Amniotic epithelial cell (primary cell): ENCODE measurements around the gene PUM2.
A peak's percentile ranks its signal among the peaks of the same experiment; 100 is the strongest.

Source experiments
- DNase-seq: peaks from one replicate; pipeline ENCODE4 v3.0.0-alpha.2; 2010; ENCODE audit warnings: low read depth

PUM2 gene

DNA sequence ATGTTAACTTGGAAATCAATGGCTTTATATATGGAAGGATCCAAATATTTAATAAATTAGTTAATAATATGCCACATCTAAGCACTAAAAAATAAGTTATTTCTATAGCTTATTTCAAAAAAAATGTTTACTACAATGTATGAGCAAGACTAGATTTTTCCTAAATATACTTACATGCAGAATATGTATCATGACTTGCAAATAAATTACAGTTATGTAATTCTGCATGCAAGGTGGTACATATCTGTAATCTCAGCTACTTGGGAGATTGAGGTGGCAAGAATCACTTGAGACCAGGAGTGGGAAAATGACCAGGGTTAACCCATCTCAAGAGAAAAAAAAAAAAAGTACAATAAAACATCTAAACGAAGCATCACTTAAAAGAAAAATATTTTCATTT, 11.6 kb downstream of the PUM2 start:
- DNase-seq = no peak

DNA sequence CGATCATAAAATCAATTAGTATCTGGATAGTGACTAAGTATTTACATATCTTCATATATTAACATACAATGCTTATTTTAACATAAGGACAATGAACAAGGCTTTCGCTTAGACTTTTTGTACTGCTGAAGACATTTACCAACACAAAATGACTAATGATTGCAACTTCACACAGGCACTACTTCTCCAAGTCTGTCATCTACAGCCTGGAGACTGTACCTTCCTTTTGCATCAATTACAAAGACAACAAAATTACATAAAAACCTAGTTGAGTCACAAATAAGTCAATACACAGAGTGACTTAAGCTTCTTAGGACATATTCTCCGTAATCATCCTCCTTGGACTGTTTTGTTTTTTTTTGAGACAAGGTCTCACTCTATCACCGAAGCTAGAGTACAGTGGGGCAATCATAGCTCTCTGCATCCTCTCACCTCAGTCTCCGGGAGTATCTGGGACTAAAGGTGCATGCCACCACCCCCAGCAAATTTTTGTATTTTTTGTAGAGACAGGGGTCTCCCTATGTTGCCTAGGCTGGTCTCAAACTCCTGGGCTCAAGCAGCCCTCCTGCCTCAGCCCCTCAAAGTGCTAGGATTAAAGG, 15.9 kb downstream of the PUM2 start:
- no peak for DNase-seq

DNA sequence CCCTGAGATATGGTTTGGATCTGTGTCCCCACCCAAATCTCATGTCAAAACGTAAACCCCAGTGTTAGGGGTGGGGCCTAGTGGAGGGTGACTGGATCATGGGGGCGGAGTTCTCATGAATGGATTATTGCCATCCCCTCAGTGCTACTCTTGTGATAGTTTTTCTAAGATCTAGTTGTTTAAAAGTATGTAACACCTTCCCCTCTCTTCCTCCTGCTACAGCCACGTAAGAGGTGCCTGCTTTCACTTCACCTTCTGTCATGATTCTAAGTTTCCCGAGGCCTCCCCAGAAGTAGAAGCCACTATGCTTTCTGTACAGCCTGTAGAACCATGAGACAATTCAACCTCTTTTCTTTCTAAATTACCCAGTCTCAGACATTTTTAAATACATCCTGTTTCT, 16.9 kb downstream of the PUM2 start:
- no peak for DNase-seq

DNA sequence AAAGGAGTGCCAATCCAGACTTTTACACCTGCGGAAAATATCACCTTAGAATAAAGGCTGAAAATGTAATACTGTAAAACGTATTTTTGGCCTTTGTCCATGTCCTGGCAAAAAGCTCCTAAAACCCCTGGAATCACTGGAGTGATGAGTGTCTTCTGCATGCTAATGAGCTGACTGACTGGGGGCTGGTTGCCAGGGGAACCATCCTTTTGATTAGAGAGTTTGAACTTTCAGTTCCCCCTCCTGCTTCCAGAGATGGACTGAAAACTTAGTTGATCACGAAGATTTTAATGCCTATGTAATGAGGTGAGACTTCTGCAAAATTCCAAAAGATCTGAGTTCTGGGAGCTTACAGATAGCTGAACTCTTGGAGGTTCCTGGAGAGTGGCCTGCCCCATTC, 20.5 kb downstream of the PUM2 start:
- DNase-seq = no peak

DNA sequence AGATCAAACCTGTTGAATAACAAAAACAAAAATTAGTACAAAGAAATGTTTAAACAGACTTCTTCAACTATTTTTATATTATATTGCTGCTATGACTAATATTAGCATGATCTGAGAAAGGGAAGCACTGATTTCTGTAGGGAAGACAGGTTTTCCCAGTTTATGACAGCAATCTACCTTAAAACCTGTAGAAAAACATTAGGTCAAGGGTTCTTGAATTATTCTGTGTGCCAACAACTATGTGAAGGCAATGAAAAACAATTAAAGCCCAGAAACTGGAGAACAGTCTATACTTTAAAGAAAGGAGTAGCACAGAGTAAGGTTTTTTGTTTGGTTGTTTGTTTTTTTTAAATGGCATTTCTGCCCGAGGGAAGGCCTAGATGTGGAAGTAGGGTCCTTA, 23.3 kb downstream of the PUM2 start:
- no peak for DNase-seq

DNA sequence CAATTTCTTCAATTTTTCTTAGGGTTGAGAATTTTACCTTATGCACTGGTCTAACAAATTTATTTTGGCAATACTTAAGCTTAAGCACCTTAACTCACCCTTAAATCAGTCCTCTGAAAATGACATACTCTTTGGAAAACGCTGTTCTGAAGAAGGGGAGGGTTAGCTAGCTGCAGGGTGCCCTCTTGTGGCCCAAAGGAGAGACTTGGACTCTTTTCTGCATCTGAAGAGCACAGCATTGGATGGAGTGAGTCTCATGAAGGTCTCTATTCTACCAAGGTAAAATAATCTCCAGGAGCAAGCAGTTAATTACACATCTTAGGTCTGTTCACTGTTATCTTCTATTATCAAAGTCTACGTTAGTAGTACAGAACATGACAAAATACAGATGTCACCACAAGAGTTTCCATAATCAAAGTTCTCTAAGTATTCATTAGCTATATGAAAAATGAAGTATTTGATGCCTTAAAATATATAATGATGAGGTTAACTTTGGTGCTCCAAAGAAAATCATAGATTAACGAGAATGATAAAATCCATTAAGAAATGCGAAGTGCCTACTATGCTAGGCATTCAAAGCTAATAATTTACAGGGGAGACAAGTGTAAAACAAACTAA, 24.4 kb downstream of the PUM2 start:
- peak; percentile 60 for DNase-seq

DNA sequence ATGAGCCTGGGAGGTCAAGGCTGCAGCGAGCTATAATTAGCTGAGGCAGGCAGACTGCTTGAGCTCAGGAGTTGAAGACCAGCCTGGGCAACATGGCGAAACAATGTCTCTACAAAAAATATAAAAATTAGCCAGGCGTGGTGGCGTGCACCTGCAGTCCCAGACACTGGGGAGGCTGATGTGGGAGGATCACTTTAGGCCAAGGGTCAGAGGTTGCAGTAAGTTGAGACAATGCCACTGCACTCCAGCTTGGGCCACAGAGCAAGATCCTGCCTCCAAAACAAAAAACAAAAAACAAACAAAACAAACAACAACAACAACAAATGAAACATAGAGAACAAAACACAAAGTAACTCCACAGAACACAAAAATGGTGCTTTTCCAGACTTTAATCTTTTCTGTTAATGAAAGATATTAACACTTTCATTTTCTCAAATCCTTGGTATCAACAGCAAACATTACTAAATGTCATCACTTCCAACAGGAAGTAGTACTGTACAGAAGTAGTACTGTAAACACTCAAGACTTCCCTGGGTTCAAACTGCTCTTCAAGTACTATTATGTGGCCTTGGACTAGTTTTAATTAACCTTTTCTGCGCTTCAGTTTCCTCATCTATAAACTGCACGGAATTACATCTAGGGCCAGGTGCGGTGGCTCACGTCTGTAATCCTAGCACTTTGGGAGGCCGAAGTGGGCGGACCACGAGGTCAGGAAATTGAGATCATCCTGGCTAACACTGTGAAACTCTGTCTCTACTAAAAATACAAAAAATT, 27.9 kb downstream of the PUM2 start:
- no peak for DNase-seq

DNA sequence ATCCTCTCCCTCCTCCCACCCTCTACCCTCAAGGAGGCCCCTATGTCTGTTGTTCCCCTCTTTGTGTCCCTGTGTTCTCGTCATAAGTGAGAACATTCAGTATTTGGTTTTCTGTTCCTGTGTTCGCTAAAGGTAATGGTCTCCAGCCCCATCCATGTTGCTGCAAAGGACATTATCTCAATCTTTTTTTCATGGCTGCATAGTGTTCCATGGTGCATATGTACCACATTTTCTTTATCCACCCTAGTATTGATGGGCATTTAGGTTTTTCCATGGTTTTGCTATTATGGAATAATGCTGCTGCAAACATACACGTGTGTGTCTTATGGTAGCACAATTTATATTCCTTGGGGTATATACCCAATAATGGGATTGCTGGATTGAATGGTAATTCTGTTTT, 33.0 kb downstream of the PUM2 start:
- no peak for DNase-seq

DNA sequence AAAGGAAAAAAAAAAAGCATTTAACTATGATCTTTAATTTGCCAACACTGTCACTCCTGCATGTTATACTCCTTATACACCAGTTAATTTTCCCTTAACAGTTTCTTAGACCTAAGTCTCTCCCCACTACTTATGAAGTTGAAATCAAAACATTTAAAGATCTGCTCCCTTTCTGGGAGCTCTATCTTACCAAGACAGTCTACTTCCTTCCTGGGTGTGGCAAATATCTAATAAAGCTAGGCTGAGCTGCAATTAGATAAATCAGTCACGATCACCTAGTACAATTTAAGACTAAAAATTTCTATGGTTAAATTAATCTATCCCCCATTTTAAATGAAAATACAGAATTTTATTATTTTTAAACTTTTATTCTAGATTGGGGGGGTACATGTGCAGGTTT, 33.4 kb downstream of the PUM2 start:
- no peak for DNase-seq

DNA sequence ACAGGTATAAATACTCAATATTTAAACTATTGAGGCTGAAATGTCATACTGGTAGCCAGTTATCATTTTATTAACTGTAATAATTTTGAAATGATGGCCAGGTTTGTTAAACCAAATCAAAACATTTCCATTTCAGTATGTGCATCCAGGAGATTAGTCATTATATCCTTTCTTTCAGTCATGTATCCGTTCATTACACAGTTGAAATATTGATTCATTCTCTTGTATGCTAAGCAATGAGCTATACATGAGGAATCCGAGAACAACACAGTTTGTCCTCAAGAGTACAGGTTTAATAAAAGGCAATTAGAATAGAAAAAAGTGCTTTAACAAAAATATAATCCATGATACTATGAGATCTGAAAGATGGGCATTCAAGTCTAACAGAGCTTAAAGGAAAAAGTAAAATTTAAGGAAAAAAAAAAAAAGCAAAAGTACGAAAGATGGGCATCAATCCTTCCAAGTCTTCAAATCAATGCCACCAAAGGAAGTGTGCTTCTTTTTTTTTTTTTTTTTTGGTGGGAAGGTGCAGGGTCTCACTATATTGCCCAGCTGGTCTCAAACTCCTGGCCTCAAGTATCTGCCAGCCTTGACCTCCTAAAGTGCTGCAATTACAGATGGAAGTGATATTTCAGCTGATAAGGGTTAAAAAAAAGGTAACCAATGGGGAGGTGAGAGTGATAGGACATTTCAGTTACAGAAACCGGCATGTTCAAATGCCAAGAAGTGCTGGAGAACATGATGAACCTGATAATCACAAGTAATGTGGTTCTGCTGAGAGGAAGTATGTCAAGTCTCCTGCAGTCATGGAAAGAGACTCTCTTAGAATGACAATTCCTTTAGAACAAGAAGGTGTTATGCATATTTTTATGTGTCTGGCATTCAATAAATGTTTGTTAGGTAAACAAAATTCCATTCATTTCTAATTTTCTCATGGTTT, 35.8 kb downstream of the PUM2 start:
- DNase-seq = no peak

DNA sequence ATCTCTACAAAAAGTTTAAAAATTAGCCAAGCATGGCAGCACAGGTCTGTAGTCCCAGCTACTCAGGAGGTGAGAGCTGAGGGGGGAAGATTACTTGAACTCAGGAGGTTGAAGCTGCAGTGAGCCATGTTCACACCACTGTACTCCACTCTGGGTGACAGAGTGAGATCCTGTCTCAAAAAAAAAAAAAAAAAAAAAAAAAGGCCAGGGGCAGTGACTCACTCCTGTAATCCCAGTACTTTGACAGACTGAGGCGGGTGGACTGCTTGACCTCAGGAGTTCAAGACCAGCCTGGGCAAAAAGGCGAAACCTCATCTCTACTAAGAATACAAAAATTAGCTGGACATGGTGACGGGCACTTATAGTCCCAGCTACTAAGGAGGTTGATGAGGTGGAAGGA, 37.0 kb downstream of the PUM2 start:
- DNase-seq = peak; percentile 16

DNA sequence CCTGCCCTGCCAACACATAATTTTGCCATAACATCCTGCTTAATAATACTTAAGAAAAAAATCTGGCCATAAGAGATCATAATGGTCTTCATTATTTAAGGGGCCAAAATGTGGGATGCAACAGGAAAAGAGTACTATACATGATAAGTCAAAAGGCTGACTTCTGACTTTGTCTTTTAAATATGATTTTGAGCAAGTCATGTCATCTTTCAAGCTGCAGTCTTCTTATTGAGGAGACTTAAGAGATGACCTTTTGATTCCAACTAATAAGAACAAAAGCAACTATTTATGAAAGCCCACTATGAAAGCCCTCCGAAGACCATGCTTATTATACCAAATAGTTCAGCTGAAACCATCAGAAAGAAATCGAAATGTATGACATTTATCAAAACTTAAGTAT, 41.6 kb downstream of the PUM2 start:
- DNase-seq = no peak

DNA sequence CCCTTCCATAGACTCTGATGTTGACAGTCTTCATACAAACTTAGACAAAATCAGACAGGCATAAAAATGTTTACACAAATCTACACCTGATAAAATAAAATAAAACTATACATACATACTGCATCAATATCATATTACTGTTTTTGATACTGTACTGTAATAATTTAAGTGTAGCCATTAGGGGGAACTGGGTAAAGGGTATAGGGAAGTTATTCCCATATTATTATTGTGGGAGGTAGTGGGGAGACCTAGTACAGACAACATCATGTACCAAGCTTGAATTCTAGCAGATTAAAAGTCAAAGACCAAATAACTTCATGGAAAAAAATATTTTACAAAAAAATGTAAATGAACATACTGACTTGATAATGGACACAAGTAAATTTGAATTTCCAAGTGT, 43.3 kb downstream of the PUM2 start:
- no peak for DNase-seq

DNA sequence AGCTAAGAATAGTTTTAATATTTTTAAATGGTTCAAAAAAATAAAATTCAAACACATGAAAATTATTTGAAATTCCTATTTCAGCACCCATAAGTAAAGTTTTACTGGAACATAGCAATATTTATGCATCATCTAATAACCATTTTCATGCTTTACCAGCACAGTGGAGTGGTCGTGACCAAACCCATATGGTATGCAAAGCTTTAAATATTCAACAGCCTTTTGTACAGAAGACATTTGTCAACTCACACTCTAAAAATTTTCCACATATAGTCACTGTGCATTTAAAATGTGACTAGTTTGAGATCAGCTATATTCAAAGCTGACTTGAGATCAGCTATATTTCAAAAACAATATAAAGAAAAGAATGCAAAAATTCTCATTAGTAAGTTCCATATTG, 46.2 kb downstream of the PUM2 start:
- peak; percentile 51 for DNase-seq

DNA sequence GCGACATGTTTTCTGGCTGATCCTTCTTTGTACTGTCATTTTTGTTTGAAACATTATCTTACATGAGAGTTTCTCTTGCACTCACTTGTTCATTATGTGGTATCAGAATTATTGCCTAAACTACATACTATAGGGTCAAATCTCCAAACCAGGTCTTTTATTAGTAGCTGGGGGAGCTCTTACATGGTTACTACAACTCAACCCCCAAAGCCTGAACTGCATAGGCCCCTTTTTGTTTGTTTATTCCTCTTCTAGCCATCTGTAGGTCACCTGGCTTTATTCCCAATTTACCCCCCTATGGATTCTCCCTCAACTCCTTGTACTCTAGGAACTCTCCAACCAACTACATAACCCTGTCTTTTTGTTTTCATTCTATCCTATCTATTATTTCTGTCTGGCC, 46.7 kb downstream of the PUM2 start:
- no peak for DNase-seq

DNA sequence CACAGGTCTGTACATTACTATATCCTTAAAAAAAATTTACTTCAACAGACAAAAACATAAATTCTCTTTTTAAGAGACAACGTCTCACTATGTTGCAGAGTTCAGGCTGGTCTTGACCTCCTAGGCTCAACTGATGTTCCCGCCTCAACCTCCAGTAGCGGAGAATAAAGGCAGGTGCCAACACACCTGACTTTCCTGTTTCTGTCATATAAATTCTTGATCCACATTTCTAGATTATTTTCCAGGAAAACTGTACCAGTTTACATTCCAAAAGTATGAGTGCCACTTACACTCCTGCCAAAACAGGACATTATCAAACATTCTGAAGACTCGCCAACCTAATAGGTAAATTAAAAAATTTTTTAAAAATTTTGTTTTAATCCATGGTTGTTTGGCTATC, 48.6 kb downstream of the PUM2 start:
- DNase-seq = no peak

DNA sequence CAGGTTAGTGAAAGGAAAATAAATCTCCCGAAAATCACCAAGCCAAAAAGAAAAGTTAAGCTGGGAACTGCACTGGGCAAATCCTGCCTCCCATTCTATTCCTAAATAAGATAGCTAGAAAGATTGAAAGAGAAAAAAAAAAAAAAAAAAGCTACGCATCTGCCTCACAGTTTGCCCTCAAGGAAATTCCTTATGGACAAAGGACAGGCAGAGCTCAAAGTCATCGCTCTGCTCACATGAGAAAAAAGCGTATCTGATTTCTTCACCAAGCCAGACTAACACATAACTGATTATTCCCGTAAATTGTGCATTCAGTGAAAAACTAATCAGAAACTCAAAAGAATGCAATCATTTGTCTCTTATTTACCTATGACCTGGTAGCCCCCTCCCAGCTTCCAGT, 50.0 kb downstream of the PUM2 start:
- no peak for DNase-seq

DNA sequence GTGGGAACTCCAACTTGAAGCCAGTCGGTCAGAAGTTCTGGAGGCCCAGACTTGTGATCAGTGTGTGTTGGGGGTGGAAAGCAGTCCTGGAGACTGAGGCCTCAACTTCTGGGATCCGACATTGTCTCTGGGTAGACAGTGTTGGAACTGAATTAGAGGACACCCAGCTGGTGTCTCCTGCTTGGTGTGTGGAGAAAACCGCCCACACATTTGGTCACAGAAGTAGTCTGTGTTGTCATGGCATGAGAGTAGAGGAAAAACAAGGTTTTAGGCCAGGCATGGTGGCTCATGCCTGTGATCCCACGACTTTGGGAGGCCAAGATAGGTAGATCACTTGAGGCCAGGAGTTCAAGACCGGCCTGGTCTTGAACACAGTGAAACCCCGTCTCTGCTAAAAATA, 51.5 kb downstream of the PUM2 start:
- no peak for DNase-seq

DNA sequence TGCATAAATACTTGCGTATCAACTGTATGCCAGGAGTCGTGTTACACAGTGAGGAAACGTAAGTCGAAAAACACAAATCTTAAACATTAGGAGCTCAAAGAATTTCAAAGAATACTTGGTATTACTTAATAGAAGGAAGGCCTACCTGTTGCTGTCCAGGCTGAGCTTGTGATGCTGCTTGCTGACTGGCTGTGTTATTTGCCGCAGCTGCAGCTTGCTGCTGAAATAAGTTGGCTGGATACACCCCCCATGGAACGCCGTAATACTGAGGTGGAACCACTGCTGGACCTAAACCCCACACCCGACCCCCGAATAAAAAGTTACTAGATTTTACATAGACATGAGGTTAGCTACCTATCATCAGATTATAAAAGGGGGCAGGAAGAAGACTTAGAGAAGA, 56.4 kb downstream of the PUM2 start:
- no peak for DNase-seq

DNA sequence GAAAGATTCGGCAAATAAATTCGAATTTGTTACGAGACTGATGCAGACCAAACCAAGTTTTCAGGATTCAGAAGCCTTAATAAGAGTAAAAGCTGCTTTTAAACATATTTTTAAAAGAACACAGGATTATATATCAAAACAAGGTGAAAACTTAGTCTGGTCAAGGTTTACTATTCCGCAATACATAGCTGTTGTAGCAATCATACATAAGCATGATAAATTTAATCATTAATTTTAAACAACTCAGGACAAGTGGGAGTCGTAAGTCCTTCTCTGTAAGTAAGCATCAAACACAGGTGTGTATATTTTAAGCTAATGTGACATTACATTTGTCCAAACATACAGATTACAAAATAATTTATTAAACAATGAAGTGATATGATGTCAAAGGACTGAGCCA, 57.7 kb downstream of the PUM2 start:
- no peak for DNase-seq

DNA sequence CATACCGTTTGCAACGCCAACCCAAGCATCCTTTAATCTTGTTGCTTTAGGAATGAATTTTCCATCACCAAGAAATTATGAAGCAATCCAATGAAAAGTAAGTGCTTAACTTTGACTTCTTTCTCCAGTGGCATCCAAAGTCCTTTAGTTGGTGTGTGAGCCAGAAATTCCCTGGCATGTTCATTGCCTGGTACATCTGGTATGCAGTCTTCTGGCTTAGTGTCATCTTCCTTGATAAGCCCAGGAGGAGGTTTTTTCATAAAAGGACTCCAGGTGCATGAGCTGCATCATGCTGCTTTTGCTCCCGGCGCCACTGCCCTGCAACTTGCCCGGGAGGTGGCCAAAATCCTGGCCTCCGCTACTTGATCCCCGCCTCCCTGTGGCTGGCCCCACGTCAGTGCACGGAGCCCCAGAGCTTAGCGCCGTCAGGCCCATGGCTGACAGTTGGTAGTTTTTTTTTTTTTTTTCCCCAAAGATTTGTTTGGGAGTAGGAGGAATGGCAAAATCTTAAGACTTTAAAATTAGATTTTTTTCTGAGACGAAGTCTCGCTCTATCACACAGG, 58.7 kb downstream of the PUM2 start:
- DNase-seq = no peak

DNA sequence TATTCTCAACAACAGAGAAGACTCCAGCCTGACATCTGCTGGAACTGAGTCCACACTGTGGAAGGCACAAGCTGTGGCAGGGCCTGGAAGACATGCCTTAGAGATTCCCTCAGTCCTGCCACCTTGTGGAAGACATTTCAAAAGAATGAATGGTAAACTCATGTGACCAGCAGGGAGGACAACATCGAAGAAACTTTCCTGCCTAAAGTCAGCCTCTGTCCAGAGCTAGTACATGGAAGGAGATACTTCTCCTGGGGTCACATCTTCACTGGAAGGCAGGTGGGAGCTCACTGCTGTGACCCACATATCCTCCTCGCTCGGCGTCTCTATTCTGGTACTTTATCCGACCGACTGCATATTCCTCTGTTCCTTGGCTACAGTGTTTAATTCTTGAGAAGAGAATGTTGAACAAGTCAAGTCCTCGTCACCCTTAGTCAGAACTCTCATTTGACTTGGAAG, 59.5 kb downstream of the PUM2 start:
- peak; percentile 84 for DNase-seq
